OCI-LY3 (cell line): ENCODE data around the gene NDUFB7.
"Not testable (repeated sequence)": the region's sequence is repeated elsewhere in the genome, so short reads cannot be mapped to it uniquely, and the experiment has no call there.

ENCODE experiments used
- H2AFZ ChIP-seq: fragments of 200-600, 300-600 bp; shearing (Covaris generic); 2 replicates; pipeline ENCODE4 v1.6.0; 2014; ENCODE audit warnings: antibody characterized with exemption, low read depth, low read length
- H3K27ac ChIP-seq: fragments of 200-600, 300-600 bp; sonication (generic); 2 replicates; pipeline ENCODE4 v1.5.1; 2014; ENCODE audit warnings: mild to moderate bottlenecking, low read length, moderate library complexity, mixed read lengths
- H3K27me3 ChIP-seq: fragments of 200-600, 300-600 bp; sonication (generic); 2 replicates; pipeline ENCODE4 v1.6.1; 2014; ENCODE audit warnings: low read depth, low read length, mixed read lengths
- H3K36me3 ChIP-seq: fragments of 200-600, 300-600 bp; sonication (generic); replicated peaks from 2 replicates; pipeline ENCODE3; 2014; ENCODE audit warnings: low read depth, low read length, mixed read lengths
- H3K4me1 ChIP-seq: fragments of 300-600, 200-600 bp; sonication (generic); 2 replicates; pipeline ENCODE4 v1.6.1; 2014; ENCODE audit warnings: low read length, mixed read lengths
- H3K4me2 ChIP-seq: fragments of 200-600, 300-600 bp; sonication (generic); 2 replicates; pipeline ENCODE4 v1.6.1; 2014; ENCODE audit warnings: low read length, mixed read lengths
- H3K4me3 ChIP-seq: fragments of 300-600, 200-600 bp; sonication (generic); 2 replicates; pipeline ENCODE4 v1.5.1; 2014; ENCODE audit warnings: antibody characterized with exemption, mild to moderate bottlenecking, low read length, moderate library complexity
- H3K79me2 ChIP-seq: fragments of 300-600, 200-600 bp; shearing (Covaris generic); 2 replicates; pipeline ENCODE4 v1.6.1; 2014; ENCODE audit warnings: mild to moderate bottlenecking, low read length, mixed read lengths
- H3K9ac ChIP-seq: fragments of 300-600, 200-600 bp; shearing (Covaris generic); 2 replicates; pipeline ENCODE4 v1.6.0; 2014; ENCODE audit warnings: mild to moderate bottlenecking, low read length, moderate library complexity
- H3K9me3 ChIP-seq: fragments of 200-600, 300-600 bp; shearing (Covaris generic); 2 replicates; pipeline ENCODE4 v1.6.1; 2014; ENCODE audit warnings: low read length, mixed read lengths; ENCODE audit not compliant: insufficient read depth
- H4K20me1 ChIP-seq: fragments of 200-600, 300-600 bp; sonication (generic); 2 replicates; pipeline ENCODE4 v1.6.1; 2016; ENCODE audit warnings: low read length, mixed read lengths; ENCODE audit not compliant: insufficient read depth
- EZH2phosphoT487 ChIP-seq: fragments of 200-600 bp; shearing (Covaris generic); IDR thresholded peaks from 2 replicates; pipeline ENCODE4 v1.6.1; 2018; ENCODE audit warnings: antibody characterized with exemption, mixed run types, low read depth
- TF ChIP-seq, protein P1 (sequence below): fragments of 200-600, 300-600 bp; sonication (generic); IDR thresholded peaks from 2 replicates; pipeline ENCODE4 v1.5.1; 2014; ENCODE audit warnings: antibody characterized with exemption, low read length, low read depth

The NDUFB7 gene

DNA sequence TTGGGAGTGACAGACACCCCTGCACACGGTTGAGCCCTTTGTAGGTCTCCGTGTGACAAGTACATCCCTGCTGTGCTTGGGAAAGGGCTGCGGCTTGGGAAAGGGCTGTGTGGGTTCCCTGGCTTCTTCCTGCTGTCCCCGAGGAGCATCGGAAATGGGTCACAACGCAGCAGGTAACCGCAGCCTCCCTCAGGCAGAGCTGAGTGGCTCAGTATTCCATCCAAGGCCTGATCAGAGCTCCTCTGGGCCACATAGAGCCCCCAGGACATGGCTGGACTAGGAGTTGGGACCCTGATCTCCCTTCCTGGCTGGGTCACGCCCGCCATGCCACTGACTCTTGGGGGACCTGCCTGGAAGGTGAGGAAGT is 26.2 kb downstream of the NDUFB7 start:
- Histone ChIP-seq H4K20me1 (peaks cover 44% of the 10 kb centered on the region), H3K4me3 (no peak overlapping the region), H3K9me3 (no peaks in the 10 kb centered on the region), H3K4me1 (peaks cover 6% of the 10 kb centered on the region), H3K27ac (no peak overlapping the region), H3K36me3 (peaks cover 19% of the 10 kb centered on the region), H3K79me2 (peaks cover 64% of the 10 kb centered on the region), H3K4me2 (no peak overlapping the region), H3K9ac (no peak overlapping the region), H3K27me3 (no peaks in the 10 kb centered on the region), H2AFZ (no peak overlapping the region)
- TF ChIP-seq, protein P1, sequence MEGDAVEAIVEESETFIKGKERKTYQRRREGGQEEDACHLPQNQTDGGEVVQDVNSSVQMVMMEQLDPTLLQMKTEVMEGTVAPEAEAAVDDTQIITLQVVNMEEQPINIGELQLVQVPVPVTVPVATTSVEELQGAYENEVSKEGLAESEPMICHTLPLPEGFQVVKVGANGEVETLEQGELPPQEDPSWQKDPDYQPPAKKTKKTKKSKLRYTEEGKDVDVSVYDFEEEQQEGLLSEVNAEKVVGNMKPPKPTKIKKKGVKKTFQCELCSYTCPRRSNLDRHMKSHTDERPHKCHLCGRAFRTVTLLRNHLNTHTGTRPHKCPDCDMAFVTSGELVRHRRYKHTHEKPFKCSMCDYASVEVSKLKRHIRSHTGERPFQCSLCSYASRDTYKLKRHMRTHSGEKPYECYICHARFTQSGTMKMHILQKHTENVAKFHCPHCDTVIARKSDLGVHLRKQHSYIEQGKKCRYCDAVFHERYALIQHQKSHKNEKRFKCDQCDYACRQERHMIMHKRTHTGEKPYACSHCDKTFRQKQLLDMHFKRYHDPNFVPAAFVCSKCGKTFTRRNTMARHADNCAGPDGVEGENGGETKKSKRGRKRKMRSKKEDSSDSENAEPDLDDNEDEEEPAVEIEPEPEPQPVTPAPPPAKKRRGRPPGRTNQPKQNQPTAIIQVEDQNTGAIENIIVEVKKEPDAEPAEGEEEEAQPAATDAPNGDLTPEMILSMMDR = no peak
- TF ChIP-seq EZH2phosphoT487 = no peak

DNA sequence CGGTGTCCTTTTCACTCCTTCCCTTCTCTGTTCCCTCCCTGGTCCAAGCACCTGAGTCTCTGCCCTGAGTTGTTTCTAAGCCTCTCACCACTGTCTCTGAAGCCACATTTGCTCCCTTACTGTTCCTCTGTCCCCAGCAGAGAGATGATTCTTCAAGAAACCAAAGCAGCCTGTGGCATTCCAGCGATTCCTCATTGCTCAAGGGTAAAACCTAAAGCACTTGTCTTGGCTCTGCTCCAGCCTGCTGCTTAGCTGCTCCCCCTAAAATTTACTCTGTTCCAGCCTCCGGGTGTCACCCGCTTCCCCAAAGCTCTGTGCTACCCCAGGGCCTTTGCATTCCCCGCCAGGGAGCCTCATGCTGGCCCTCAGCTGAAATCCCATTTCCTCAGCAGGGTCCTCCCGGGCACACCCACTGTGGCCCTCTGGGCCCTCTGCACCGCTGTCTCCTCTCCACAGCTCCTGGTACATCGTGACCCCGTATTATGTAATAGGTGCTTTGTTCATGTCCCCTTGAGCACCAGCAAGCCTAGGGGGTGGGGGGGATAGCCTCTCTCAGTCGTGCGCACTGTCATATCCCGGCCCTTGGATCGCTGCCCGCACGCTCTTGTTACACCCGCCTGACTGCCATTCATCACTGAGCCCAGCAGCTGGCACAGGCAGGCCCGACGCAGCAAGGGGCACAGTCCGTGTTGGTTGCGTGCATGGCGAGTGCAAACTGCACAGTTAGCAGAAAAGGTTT is 26.7 kb downstream of the NDUFB7 start:
- Histone ChIP-seq H2AFZ (no peak overlapping the region), H3K4me3 (no peak overlapping the region), H3K9ac (no peak overlapping the region), H3K4me2 (no peak overlapping the region), H4K20me1 (peaks cover 40% of the 10 kb centered on the region), H3K27ac (no peak overlapping the region), H3K79me2 (peaks cover 66% of the 10 kb centered on the region), H3K36me3 (peaks cover 19% of the 10 kb centered on the region), H3K9me3 (no peaks in the 10 kb centered on the region), H3K27me3 (no peaks in the 10 kb centered on the region), H3K4me1 (peaks cover 11% of the 10 kb centered on the region)
- TF ChIP-seq, protein P1 = no peak
- TF ChIP-seq EZH2phosphoT487 = no peak

DNA sequence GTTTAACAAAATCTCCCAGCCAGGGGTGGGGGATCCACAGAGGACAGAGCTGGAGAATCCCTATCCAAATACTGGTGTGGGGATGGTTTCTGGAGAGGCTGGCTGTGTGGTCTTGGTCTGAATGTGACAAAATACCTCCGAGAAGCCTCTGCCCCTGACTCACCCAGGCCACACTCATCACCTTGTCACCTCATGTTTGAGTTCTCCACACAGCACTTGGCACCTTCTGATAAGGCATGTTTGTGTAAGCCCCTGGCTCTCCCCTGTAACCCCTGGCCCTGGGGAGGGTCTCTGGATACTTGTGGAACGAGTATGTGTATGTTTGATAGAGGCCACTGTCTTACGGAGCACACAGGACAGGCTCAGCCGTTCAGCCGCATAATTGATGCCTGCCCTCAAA is 27.8 kb downstream of the NDUFB7 start:
- Histone ChIP-seq H3K79me2 (peaks cover 73% of the 10 kb centered on the region), H3K4me3 (no peak overlapping the region), H3K9ac (no peak overlapping the region), H3K27me3 (no peaks in the 10 kb centered on the region), H2AFZ (no peak overlapping the region), H3K4me1 (peaks cover 11% of the 10 kb centered on the region), H3K9me3 (no peaks in the 10 kb centered on the region), H3K27ac (no peak overlapping the region), H3K4me2 (no peak overlapping the region), H3K36me3 (peaks cover 22% of the 10 kb centered on the region), H4K20me1 (peaks cover 40% of the 10 kb centered on the region)
- TF ChIP-seq EZH2phosphoT487 = no peak
- TF ChIP-seq, protein P1 = no peak

DNA sequence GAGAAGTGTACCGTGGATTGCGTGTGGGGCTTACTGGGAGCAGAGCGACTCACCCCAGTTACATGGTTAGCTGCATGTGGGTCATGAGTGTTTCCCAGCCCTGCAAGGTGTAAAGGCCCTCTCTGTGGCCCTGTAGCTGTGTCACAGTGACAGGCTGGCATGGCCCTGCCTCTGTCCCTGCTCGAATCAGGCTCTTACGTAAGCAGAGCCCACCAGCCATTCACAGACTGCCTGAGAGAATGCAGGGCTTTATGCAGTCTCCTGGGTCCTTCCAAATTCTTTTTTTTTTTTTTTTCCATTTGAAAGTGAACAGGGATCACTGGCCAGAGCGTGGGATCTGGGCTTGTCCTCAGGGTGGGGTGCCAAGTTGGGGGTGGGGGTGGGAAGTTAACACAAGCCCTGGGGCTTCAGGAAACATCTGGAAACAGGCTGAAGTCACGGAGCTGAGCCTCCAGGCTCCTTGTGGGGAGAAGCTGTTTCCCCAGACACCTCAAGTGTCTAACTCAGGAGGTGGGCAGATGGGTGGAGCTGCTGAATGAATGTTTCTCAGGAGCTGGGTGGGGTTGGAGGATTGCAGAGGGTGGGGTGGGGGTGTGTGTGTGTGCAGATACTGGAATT is 29.0 kb downstream of the NDUFB7 start:
- H2AFZ ChIP-seq = no peak overlapping the region
- H3K4me1 ChIP-seq = peaks cover 11% of the 10 kb centered on the region
- no peak overlapping the region for H3K4me3 ChIP-seq
- no peaks in the 10 kb centered on the region for H3K27me3 ChIP-seq
- no peak overlapping the region for H3K27ac ChIP-seq
- no peak overlapping the region for H3K4me2 ChIP-seq
- H4K20me1 ChIP-seq = peaks cover 42% of the 10 kb centered on the region
- H3K9ac ChIP-seq = no peak overlapping the region
- H3K36me3 ChIP-seq = peaks cover 16% of the 10 kb centered on the region
- H3K79me2 ChIP-seq = peaks cover 73% of the 10 kb centered on the region
- TF ChIP-seq, protein P1 = no peak
- no peak for TF ChIP-seq EZH2phosphoT487
- H3K9me3 ChIP-seq = no peaks in the 10 kb centered on the region

DNA sequence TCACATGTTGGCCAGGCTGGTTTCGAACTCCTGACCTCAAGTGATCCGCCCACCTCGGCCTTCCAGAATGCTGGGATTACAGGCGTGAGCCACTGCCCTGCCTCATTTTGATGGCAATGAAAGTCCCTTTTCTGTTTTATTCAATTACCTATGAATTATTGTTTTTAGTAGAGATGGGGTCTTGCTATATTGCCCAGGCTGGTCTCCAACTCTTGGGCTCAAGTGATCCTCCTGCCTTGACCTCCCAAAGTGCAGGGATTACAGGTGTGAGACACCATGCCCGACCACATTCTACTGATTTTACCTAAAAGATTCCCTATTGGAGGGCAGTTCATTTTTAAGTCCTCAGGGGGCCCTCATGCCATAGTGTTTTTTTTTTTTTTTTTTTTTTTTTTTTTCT is 29.9 kb downstream of the NDUFB7 start:
- Histone ChIP-seq H3K79me2 (peaks cover 80% of the 10 kb centered on the region), H3K4me1 (peaks cover 11% of the 10 kb centered on the region), H4K20me1 (peaks cover 46% of the 10 kb centered on the region), H3K36me3 (peaks cover 16% of the 10 kb centered on the region)
- not testable (repeated sequence) for H2AFZ ChIP-seq, H3K4me2 ChIP-seq, H3K9me3 ChIP-seq, H3K4me3 ChIP-seq, H3K27me3 ChIP-seq, H3K9ac ChIP-seq, H3K27ac ChIP-seq
